Common myeloid progenitor, CD34-positive (primary cell): ENCODE results near the gene METTL22. TPM values are rescaled to one million over a fixed set of nuclear protein-coding genes. Genes with fewer than 3 reads are reported as not detected.
A peak's percentile ranks its signal among the peaks of the same experiment; 100 is the strongest.

ENCODE experiments used
- CTCF ChIA-PET: fragments of 350-600 bp; sonication (Branson Sonifier 250); formaldehyde crosslinking; loops from one replicate; lab custom pipeline; 2021; ENCODE audit warnings: antibody characterized with exemption; lab: Charles Lee
- POLR2A ChIA-PET: fragments of 350-600 bp; sonication (Branson Sonifier 250); formaldehyde crosslinking; loops from one replicate; lab custom pipeline; 2021; ENCODE audit warnings: antibody characterized with exemption; lab: Charles Lee
- DNase-seq, 3 donors: peaks; one replicate each; pipeline versions ENCODE4 v3.0.0 to v3.0.0-alpha.2; 2013
- H3K27ac ChIP-seq, 2 experiments: 1 replicate in 1 of 2; 2 replicates in 1 of 2; pipeline ENCODE4 v1.7.0; 2013; ENCODE audit warnings: inconsistent platforms in 2 of 2, low read length in 2 of 2, mild to moderate bottlenecking in 2 of 2, low read depth in 1 of 2, moderate library complexity in 1 of 2; ENCODE audit not compliant: severe bottlenecking in 2 of 2, insufficient read depth in 1 of 2, poor library complexity in 1 of 2
- H3K27me3 ChIP-seq, 5 experiments: replicated peaks in 2 of 5; 1 replicate in 3 of 5; 2 replicates in 2 of 5; pipeline versions ENCODE4 v1.6.1 to v1.7.0; 2013; ENCODE audit warnings: low read length in 4 of 5, mild to moderate bottlenecking in 2 of 5, moderate library complexity in 2 of 5, inconsistent platforms in 1 of 5; ENCODE audit not compliant: insufficient read depth in 5 of 5, control insufficient read depth in 4 of 5
- H3K36me3 ChIP-seq, 4 experiments: 1 replicate in 2 of 4; 2 replicates in 2 of 4; pipeline versions ENCODE4 v1.6.1 to v1.7.0; 2013; ENCODE audit warnings: low read length in 3 of 4, control low read depth in 1 of 4, mild to moderate bottlenecking in 1 of 4; ENCODE audit not compliant: control insufficient read depth in 4 of 4, insufficient read depth in 4 of 4
- H3K4me1 ChIP-seq, 4 experiments: 1 replicate in 3 of 4; 2 replicates in 1 of 4; pipeline versions ENCODE4 v1.6.1 to v1.7.1; 2013; ENCODE audit warnings: low read length in 3 of 4, mild to moderate bottlenecking in 3 of 4, control low read depth in 1 of 4, inconsistent platforms in 1 of 4, moderate library complexity in 1 of 4; ENCODE audit not compliant: control insufficient read depth in 4 of 4, insufficient read depth in 4 of 4; ENCODE audit errors: control extremely low read depth in 1 of 4
- H3K4me3 ChIP-seq, 7 experiments: 1 replicate in 4 of 7; 2 replicates in 3 of 7; pipeline versions ENCODE4 v1.5.1 to v1.7.0; 2013; ENCODE audit warnings: mild to moderate bottlenecking in 7 of 7, low read length in 6 of 7, moderate library complexity in 6 of 7, inconsistent platforms in 2 of 7, low read depth in 2 of 7, control low read depth in 1 of 7; ENCODE audit not compliant: insufficient read depth in 4 of 7, control insufficient read depth in 1 of 7; ENCODE audit errors: extremely low read depth in 1 of 7
- H3K9me3 ChIP-seq, 5 experiments: 1 replicate in 4 of 5; 2 replicates in 1 of 5; pipeline versions ENCODE4 v1.6.1 to v1.7.1; 2013; ENCODE audit warnings: low read length in 4 of 5, mild to moderate bottlenecking in 2 of 5, inconsistent platforms in 1 of 5, low read depth in 1 of 5, moderate library complexity in 1 of 5; ENCODE audit not compliant: control insufficient read depth in 4 of 5, insufficient read depth in 2 of 5; ENCODE audit errors: control extremely low read depth in 1 of 5
- WGBS: methylation state at CpG from one replicate; pipeline ENCODE4 v1.1.5; 2013; ENCODE audit not compliant: insufficient coverage; 5-methylcytosine and 5-hydroxymethylcytosine counted together
- polyA plus RNA-seq: library from polyadenylated mRNA; unstranded; fragments of 120-200 nt; gene quantifications from one replicate; pipeline ENCODE4 v1.2.1, GENCODE V29; 2013

The METTL22 gene
- polyA plus RNA-seq: 23.3 TPM

GRCh38 chr16:8621572-8622314 is at the start of gene METTL22:
Gene METTL22, plus strand, starts transcription at chr16:8621698. Its CDS starts 3,968 bp downstream, at chr16:8625666.
- no peaks in the 10 kb centered on the region for H3K9me3 ChIP-seq
- DNase-seq: peak; percentile 85 to 90 (median 87)
- peaks cover 2 to 22% (median 4%) of the 10 kb centered on the region in 5 experiments for H3K27me3 ChIP-seq
- H3K4me1 ChIP-seq: peaks cover 3 to 13% (median 9%) of the 10 kb centered on the region in 4 experiments
- peak within 1 kb of the TSS; percentile 85 to 99 (median 94) for H3K4me3 ChIP-seq
- 0% methylated on average over 36 of the region's 51 CpGs for WGBS
- peak within 1 kb of the TSS; percentile 96 to 97 for H3K27ac ChIP-seq
- ChIA-PET POLR2A (interaction anchor here (1.0 kb wide), 1 partner anchor 11 kb away, joined by 3 read pairs; no protein-coding TSS in a partner anchor), CTCF (interaction anchor here (1.2 to 2.0 kb wide), 2 partner anchors 11 to 24 kb away, joined by 3 to 7 read pairs; no protein-coding TSS in a partner anchor)
- peaks cover 4 to 17% (median 12%) of the 10 kb centered on the region in 4 experiments for H3K36me3 ChIP-seq

GRCh38 chr16:8572063-8572918 is 49.2 kb upstream of the METTL22 start:
- ChIA-PET POLR2A (no interaction called here), CTCF (interaction anchor here (0.9 to 3.7 kb wide), 18 partner anchors 11 to 436 kb away, joined by 3 to 22 read pairs (median 4); partner anchors contain the start of gene TMEM114)
- DNase-seq: no peak
- Histone ChIP-seq H3K36me3 (no peaks in the 10 kb centered on the region), H3K27ac (no peak overlapping the region), H3K9me3 (no peaks in the 10 kb centered on the region), H3K4me1 (peaks cover 0 to 6% (median 3%) of the 10 kb centered on the region in 4 experiments), H3K27me3 (peaks cover 0 to 12% (median 0%) of the 10 kb centered on the region in 5 experiments), H3K4me3 (no peak overlapping the region)
- 81% methylated on average over 6 of the region's 11 CpGs for WGBS

GRCh38 chr16:8572919-8573724 is 48.4 kb upstream of the METTL22 start:
- Histone ChIP-seq H3K27ac (no peak overlapping the region), H3K9me3 (no peaks in the 10 kb centered on the region), H3K27me3 (peaks cover 0 to 12% (median under 1%) of the 10 kb centered on the region in 5 experiments), H3K36me3 (no peaks in the 10 kb centered on the region), H3K4me3 (no peak overlapping the region), H3K4me1 (peaks cover 0 to 4% (median 3%) of the 10 kb centered on the region in 4 experiments)
- WGBS: 67% methylated on average over 5 of the region's 7 CpGs
- ChIA-PET CTCF (interaction anchor here (0.6 to 3.7 kb wide), 15 partner anchors 10 to 326 kb away, joined by 3 to 22 read pairs (median 4); partner anchors contain the start of gene TMEM114), POLR2A (no interaction called here)
- peak; percentile 45 to 63 (median 59) for DNase-seq

- CTCF ChIA-PET: interaction anchor here (1.3 to 2.5 kb wide), 3 partner anchors 9 to 70 kb away, joined by 3 to 6 read pairs (median 6); no protein-coding TSS in a partner anchor
- POLR2A ChIA-PET: no interaction called here
Measured at GRCh38 chr16:8575399-8575798, 46.1 kb upstream of the METTL22 start.

GRCh38 chr16:8576141-8577004 is 45.1 kb upstream of the METTL22 start:
- POLR2A ChIA-PET: no interaction called here
- Histone ChIP-seq H3K36me3 (no peaks in the 10 kb centered on the region), H3K4me1 (peaks cover 0 to 4% (median 1%) of the 10 kb centered on the region in 4 experiments), H3K27ac (no peak overlapping the region), H3K4me3 (no peak overlapping the region), H3K27me3 (peaks cover 0 to 3% (median 2%) of the 10 kb centered on the region in 5 experiments), H3K9me3 (no peaks in the 10 kb centered on the region)
- CTCF ChIA-PET: interaction anchor here (2.5 kb wide), 1 partner anchor 10 kb away, joined by 6 read pairs; no protein-coding TSS in a partner anchor
- no peak for DNase-seq
- 100% methylated on average over 1 of the region's 4 CpGs for WGBS

More at GRCh38 chr16:8575399-8575798, 46.1 kb upstream of the METTL22 start:
- Histone ChIP-seq H3K27me3 (peaks cover 0 to 5% (median 2%) of the 10 kb centered on the region in 5 experiments), H3K4me3 (no peak overlapping the region), H3K4me1 (peaks cover 0 to 4% (median 3%) of the 10 kb centered on the region in 4 experiments), H3K27ac (no peak overlapping the region), H3K36me3 (no peaks in the 10 kb centered on the region), H3K9me3 (no peaks in the 10 kb centered on the region)
- 79% methylated on average over 2 of the region's 2 CpGs for WGBS
- DNase-seq: no peak
